ENCODE results near the gene ALDH9A1. TPM values are rescaled to one million over a fixed set of nuclear protein-coding genes. Genes with fewer than 3 reads are reported as not detected.
A peak's percentile ranks its signal among the peaks of the same experiment; 100 is the strongest.
"Not testable (repeated sequence)": the region's sequence is repeated elsewhere in the genome, so short reads cannot be mapped to it uniquely, and the experiment has no call there.

The ALDH9A1 gene
- total RNA-seq, 1 donor from 2014 or later: 98.1 TPM

DNA sequence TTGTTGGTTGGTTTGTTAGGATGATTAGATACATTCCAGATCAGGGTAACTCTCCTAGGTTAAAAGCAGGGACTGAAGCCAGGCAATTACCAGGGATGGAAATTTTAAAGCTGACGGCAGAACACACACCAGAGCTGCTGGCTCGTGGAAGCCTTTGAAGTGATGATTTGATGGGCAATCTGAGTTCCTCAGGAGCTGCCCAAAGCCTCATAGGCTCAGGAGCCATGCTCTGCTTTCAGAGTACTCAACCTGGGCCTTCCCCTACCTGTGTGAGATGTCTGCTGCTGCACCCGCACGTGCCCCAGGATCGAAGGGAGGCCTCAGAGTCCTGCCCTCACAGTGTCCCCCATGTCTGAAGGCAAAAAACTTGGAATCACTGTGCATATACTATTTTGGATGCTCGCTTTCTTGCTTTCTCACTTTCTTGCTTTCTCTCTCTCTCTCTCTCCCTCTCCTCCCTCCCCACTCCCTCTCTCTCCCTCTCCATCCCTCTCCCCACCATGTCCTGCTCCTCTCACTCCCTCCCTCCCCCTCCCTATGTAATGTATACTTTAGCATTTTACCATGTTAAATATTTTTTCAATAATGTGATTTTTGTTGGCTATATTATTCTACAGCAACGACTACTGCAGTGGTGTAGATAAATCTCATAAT, 49.3 kb downstream of the ALDH9A1 start:
- Histone ChIP-seq H3K9me3 (ENCODE audit: control insufficient read depth in 3 of 3, low read length in 3 of 3) (no peaks in the 10 kb centered on the region), H3K9ac (ENCODE audit: low read depth in 1 of 3, low read length in 3 of 3) (no peak overlapping the region), H3K4me3 (ENCODE audit: low read length in 3 of 3) (no peak overlapping the region), H3K4me1 (ENCODE audit: control insufficient read depth in 3 of 3, insufficient read depth in 3 of 3, low read length in 3 of 3) (peaks cover 9 to 38% (median 23%) of the 10 kb centered on the region in 3 donors), H3K27me3 (ENCODE audit: control insufficient read depth in 3 of 3, insufficient read depth in 3 of 3, low read length in 3 of 3) (no peaks in the 10 kb centered on the region), H3K36me3 (ENCODE audit: control insufficient read depth in 3 of 3, insufficient read depth in 3 of 3, low read length in 3 of 3) (peaks cover 26 to 39% (median 36%) of the 10 kb centered on the region in 3 donors), H3K27ac (ENCODE audit: low read depth, low read length) (no peak overlapping the region)

DNA sequence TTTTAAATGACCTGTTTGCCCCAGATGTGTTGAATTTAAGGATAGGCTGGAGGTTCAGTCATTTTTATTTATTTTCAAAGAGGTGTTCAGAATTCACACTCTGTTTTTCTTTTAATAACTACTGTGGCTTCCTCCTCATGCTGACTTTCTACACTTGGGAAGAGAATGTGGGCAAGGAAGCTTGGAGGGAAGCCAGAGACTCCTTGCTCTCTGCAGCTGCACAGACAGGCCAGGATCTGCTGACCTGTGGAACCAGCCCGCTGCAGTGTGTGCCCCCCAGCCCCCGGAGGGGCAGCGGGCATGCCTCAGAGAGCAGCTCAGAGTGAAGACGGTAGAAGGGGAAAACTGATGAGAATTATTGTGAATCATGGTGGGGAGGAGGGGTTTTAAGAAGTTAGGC, 50.4 kb downstream of the ALDH9A1 start:
- Histone ChIP-seq H3K27ac (ENCODE audit: low read depth, low read length) (no peak overlapping the region), H3K27me3 (ENCODE audit: control insufficient read depth in 3 of 3, insufficient read depth in 3 of 3, low read length in 3 of 3) (no peaks in the 10 kb centered on the region), H3K4me1 (ENCODE audit: control insufficient read depth in 3 of 3, insufficient read depth in 3 of 3, low read length in 3 of 3) (peaks cover 9 to 38% (median 23%) of the 10 kb centered on the region in 3 donors), H3K9me3 (ENCODE audit: control insufficient read depth in 3 of 3, low read length in 3 of 3) (no peaks in the 10 kb centered on the region), H3K4me3 (ENCODE audit: low read length in 3 of 3) (no peak overlapping the region), H3K9ac (ENCODE audit: low read depth in 1 of 3, low read length in 3 of 3) (no peak overlapping the region), H3K36me3 (ENCODE audit: control insufficient read depth in 3 of 3, insufficient read depth in 3 of 3, low read length in 3 of 3) (peaks cover 20 to 29% (median 28%) of the 10 kb centered on the region in 3 donors)

GRCh38 chr1:165647517-165647916, 50.8 kb downstream of the ALDH9A1 start:
- H3K4me3 ChIP-seq (ENCODE audit: low read length in 3 of 3): no peak overlapping the region
- peaks cover 19 to 25% (median 23%) of the 10 kb centered on the region in 3 donors for H3K36me3 ChIP-seq (ENCODE audit: control insufficient read depth in 3 of 3, insufficient read depth in 3 of 3, low read length in 3 of 3)
- peaks cover 11 to 40% (median 26%) of the 10 kb centered on the region in 3 donors for H3K4me1 ChIP-seq (ENCODE audit: control insufficient read depth in 3 of 3, insufficient read depth in 3 of 3, low read length in 3 of 3)
- no peak overlapping the region for H3K27ac ChIP-seq (ENCODE audit: low read depth, low read length)
- no peaks in the 10 kb centered on the region for H3K9me3 ChIP-seq (ENCODE audit: control insufficient read depth in 3 of 3, low read length in 3 of 3)
- no peak overlapping the region for H3K9ac ChIP-seq (ENCODE audit: low read depth in 1 of 3, low read length in 3 of 3)
- H3K27me3 ChIP-seq (ENCODE audit: control insufficient read depth in 3 of 3, insufficient read depth in 3 of 3, low read length in 3 of 3): no peaks in the 10 kb centered on the region

GRCh38 chr1:165645654-165646366, 52.6 kb downstream of the ALDH9A1 start:
- H3K9me3 ChIP-seq (ENCODE audit: control insufficient read depth in 3 of 3, low read length in 3 of 3): no peaks in the 10 kb centered on the region
- H3K27ac ChIP-seq (ENCODE audit: low read depth, low read length): no peak overlapping the region
- no peaks in the 10 kb centered on the region for H3K27me3 ChIP-seq (ENCODE audit: control insufficient read depth in 3 of 3, insufficient read depth in 3 of 3, low read length in 3 of 3)
- peaks cover 25 to 54% (median 40%) of the 10 kb centered on the region in 3 donors for H3K4me1 ChIP-seq (ENCODE audit: control insufficient read depth in 3 of 3, insufficient read depth in 3 of 3, low read length in 3 of 3)
- H3K36me3 ChIP-seq (ENCODE audit: control insufficient read depth in 3 of 3, insufficient read depth in 3 of 3, low read length in 3 of 3): peaks cover 10 to 13% (median 11%) of the 10 kb centered on the region in 3 donors
- no peak overlapping the region for H3K9ac ChIP-seq (ENCODE audit: low read depth in 1 of 3, low read length in 3 of 3)
- no peak overlapping the region for H3K4me3 ChIP-seq (ENCODE audit: low read length in 3 of 3)

DNA sequence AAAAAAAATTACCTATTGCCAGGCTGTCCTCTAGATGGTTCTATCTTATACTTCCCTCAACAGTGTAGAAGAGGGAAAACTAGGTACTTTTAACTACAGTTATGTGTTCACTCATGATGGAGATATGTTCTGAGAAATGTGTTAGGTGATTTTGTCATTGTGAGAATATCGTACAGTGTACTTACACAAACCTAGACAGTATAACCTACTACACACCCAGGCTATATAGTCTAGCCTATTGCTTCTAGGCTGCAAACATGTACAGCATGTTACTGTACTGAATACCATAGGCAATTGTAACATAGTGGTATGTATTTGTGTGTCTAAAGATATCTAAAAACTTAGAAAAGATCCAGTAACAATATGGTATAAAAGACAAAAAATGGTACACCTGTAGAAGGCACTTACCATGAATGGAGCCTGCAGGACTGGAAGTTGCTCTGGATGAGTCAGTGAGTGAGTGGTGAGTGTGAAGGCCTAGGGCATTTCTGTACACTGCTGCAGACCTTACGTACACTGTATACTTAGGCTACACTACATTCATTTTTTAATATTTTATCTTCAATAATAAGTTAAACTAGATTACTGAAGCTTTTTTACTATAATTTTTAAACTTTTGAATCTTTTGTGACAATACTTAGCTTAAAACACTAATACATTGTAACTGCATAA, 54.2 kb downstream of the ALDH9A1 start:
- Histone ChIP-seq H3K9me3 (ENCODE audit: control insufficient read depth in 3 of 3, low read length in 3 of 3) (no peaks in the 10 kb centered on the region), H3K27ac (ENCODE audit: low read depth, low read length) (no peak overlapping the region), H3K4me3 (ENCODE audit: low read length in 3 of 3) (no peak overlapping the region), H3K4me1 (ENCODE audit: control insufficient read depth in 3 of 3, insufficient read depth in 3 of 3, low read length in 3 of 3) (peaks cover 28 to 58% (median 39%) of the 10 kb centered on the region in 3 donors), H3K27me3 (ENCODE audit: control insufficient read depth in 3 of 3, insufficient read depth in 3 of 3, low read length in 3 of 3) (no peaks in the 10 kb centered on the region), H3K9ac (ENCODE audit: low read depth in 1 of 3, low read length in 3 of 3) (no peak overlapping the region), H3K36me3 (ENCODE audit: control insufficient read depth in 3 of 3, insufficient read depth in 3 of 3, low read length in 3 of 3) (peaks cover 5 to 8% (median 7%) of the 10 kb centered on the region in 3 donors)

DNA sequence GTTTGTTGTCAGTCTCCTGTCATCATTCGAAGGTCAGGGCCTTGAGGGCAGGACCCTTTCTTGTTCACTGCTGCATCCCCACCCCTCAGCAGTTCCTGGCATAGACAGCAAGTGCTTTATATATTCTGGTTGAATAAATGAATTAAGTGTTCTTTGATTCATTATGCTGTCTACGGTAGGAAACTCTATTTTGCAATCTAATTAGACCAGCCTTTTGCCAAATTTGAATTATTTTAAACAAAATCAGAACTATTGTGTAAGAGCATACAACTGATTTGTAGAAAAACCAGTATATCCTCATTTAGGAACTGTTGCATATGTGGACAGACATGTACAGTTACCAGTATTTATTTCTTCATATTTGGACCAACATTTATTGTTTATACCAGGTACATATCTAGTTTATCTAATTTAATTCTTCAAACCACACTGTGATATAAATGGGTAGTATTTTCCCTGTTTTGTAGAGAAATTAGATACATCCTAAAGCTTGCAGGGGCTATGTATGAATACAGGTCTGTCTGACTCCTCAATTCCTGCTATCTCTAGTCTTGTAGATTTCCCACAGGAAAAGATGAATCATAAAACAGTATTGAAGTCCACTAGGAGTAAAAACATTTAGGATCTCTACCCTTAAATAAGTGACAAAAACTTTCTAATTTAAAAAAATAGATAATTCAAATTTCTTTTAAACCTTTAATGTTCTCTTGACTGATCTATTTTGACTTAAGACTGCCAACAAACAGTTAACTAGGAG, 57.0 kb downstream of the ALDH9A1 start:
- Histone ChIP-seq H3K4me3 (ENCODE audit: low read length in 3 of 3) (no peak overlapping the region), H3K27me3 (ENCODE audit: control insufficient read depth in 3 of 3, insufficient read depth in 3 of 3, low read length in 3 of 3) (no peaks in the 10 kb centered on the region), H3K4me1 (ENCODE audit: control insufficient read depth in 3 of 3, insufficient read depth in 3 of 3, low read length in 3 of 3) (peaks cover 32 to 63% (median 47%) of the 10 kb centered on the region in 3 donors), H3K36me3 (ENCODE audit: control insufficient read depth in 3 of 3, insufficient read depth in 3 of 3, low read length in 3 of 3) (peaks cover 0 to 7% (median 3%) of the 10 kb centered on the region in 3 donors), H3K27ac (ENCODE audit: low read depth, low read length) (no peak overlapping the region), H3K9me3 (ENCODE audit: control insufficient read depth in 3 of 3, low read length in 3 of 3) (no peaks in the 10 kb centered on the region), H3K9ac (ENCODE audit: low read depth in 1 of 3, low read length in 3 of 3) (peak overlapping the region in 1 of 3 donors; percentile 27)

GRCh38 chr1:165639821-165640623, 58.3 kb downstream of the ALDH9A1 start:
- H3K4me3 ChIP-seq (ENCODE audit: low read length in 3 of 3): no peak overlapping the region
- H3K4me1 ChIP-seq (ENCODE audit: control insufficient read depth in 3 of 3, insufficient read depth in 3 of 3, low read length in 3 of 3): peaks cover 37 to 61% (median 45%) of the 10 kb centered on the region in 3 donors
- H3K27me3 ChIP-seq (ENCODE audit: control insufficient read depth in 3 of 3, insufficient read depth in 3 of 3, low read length in 3 of 3): no peaks in the 10 kb centered on the region
- no peak overlapping the region for H3K9ac ChIP-seq (ENCODE audit: low read depth in 1 of 3, low read length in 3 of 3)
- H3K36me3 ChIP-seq (ENCODE audit: control insufficient read depth in 3 of 3, insufficient read depth in 3 of 3, low read length in 3 of 3): peaks cover 0 to 7% (median 3%) of the 10 kb centered on the region in 3 donors
- H3K27ac ChIP-seq (ENCODE audit: low read depth, low read length): no peak overlapping the region
- H3K9me3 ChIP-seq (ENCODE audit: control insufficient read depth in 3 of 3, low read length in 3 of 3): no peaks in the 10 kb centered on the region

- not testable (repeated sequence) for H3K36me3 ChIP-seq (ENCODE audit: control insufficient read depth in 3 of 3, insufficient read depth in 3 of 3, low read length in 3 of 3); H3K9me3 ChIP-seq (ENCODE audit: control insufficient read depth in 3 of 3, low read length in 3 of 3); H3K4me3 ChIP-seq (ENCODE audit: low read length in 3 of 3); H3K9ac ChIP-seq (ENCODE audit: low read depth in 1 of 3, low read length in 3 of 3); H3K27me3 ChIP-seq (ENCODE audit: control insufficient read depth in 3 of 3, insufficient read depth in 3 of 3, low read length in 3 of 3)
- H3K27ac ChIP-seq (ENCODE audit: low read depth, low read length): peak overlapping the region; percentile 37
- H3K4me1 ChIP-seq (ENCODE audit: control insufficient read depth in 3 of 3, insufficient read depth in 3 of 3, low read length in 3 of 3): peaks cover 49 to 74% (median 56%) of the 10 kb centered on the region in 3 donors
Measured at GRCh38 chr1:165638211-165638610, 60.2 kb downstream of the ALDH9A1 start.

- H3K27ac ChIP-seq (ENCODE audit: low read depth, low read length): peak overlapping the region; percentile 37
- peak overlapping the region in 1 of 3 donors; percentile 35 for H3K9ac ChIP-seq (ENCODE audit: low read depth in 1 of 3, low read length in 3 of 3)
- peaks cover 0 to 6% (median 3%) of the 10 kb centered on the region in 3 donors for H3K36me3 ChIP-seq (ENCODE audit: control insufficient read depth in 3 of 3, insufficient read depth in 3 of 3, low read length in 3 of 3)
Measured at GRCh38 chr1:165637427-165637826, 60.9 kb downstream of the ALDH9A1 start.

More at GRCh38 chr1:165637427-165637826, 60.9 kb downstream of the ALDH9A1 start:
- Histone ChIP-seq H3K27me3 (ENCODE audit: control insufficient read depth in 3 of 3, insufficient read depth in 3 of 3, low read length in 3 of 3) (no peaks in the 10 kb centered on the region), H3K4me3 (ENCODE audit: low read length in 3 of 3) (no peak overlapping the region), H3K9me3 (ENCODE audit: control insufficient read depth in 3 of 3, low read length in 3 of 3) (no peaks in the 10 kb centered on the region), H3K4me1 (ENCODE audit: control insufficient read depth in 3 of 3, insufficient read depth in 3 of 3, low read length in 3 of 3) (peaks cover 52 to 75% (median 53%) of the 10 kb centered on the region in 3 donors)

All from skeletal muscle tissue (tissue), 4 donors.